ENCODE results near the gene GRM7.

GRM7 gene

GRCh38 chr3:7328339-7328738, 467.4 kb downstream of the GRM7 start:
- ATAC-seq, result no peak
- H3K36me3 Mint-ChIP-seq, result no peaks in the 10 kb centered on the region
- no peak overlapping the region for H3K4me3 Mint-ChIP-seq
- no peaks in the 10 kb centered on the region for H3K4me1 Mint-ChIP-seq
- no peak overlapping the region for H3K27ac Mint-ChIP-seq
- no peaks in the 10 kb centered on the region for H3K27me3 Mint-ChIP-seq
- H3K9me3 Mint-ChIP-seq, result peaks cover 7% of the 10 kb centered on the region

GRCh38 chr3:7332696-7333095, 471.8 kb downstream of the GRM7 start:
- H3K4me3 Mint-ChIP-seq, result no peak overlapping the region
- H3K9me3 Mint-ChIP-seq, result peaks cover 20% of the 10 kb centered on the region
- H3K4me1 Mint-ChIP-seq, result no peaks in the 10 kb centered on the region

GRCh38 chr3:7333125-7333524, 472.2 kb downstream of the GRM7 start:
- H3K27ac Mint-ChIP-seq, result no peak overlapping the region
- no peaks in the 10 kb centered on the region for H3K36me3 Mint-ChIP-seq
- no peaks in the 10 kb centered on the region for H3K27me3 Mint-ChIP-seq
- H3K4me3 Mint-ChIP-seq, result no peak overlapping the region
- ATAC-seq, result no peak
- H3K9me3 Mint-ChIP-seq, result peaks cover 23% of the 10 kb centered on the region
- no peaks in the 10 kb centered on the region for H3K4me1 Mint-ChIP-seq

More at GRCh38 chr3:7332696-7333095, 471.8 kb downstream of the GRM7 start:
- Mint-ChIP-seq H3K27me3 (no peaks in the 10 kb centered on the region), H3K27ac (no peak overlapping the region), H3K36me3 (no peaks in the 10 kb centered on the region)
- no peak for ATAC-seq

GRCh38 chr3:7340795-7341194, 479.9 kb downstream of the GRM7 start:
- Mint-ChIP-seq H3K27me3 (no peaks in the 10 kb centered on the region), H3K9me3 (peaks cover 10% of the 10 kb centered on the region), H3K4me1 (no peaks in the 10 kb centered on the region), H3K4me3 (no peak overlapping the region), H3K36me3 (no peaks in the 10 kb centered on the region), H3K27ac (no peak overlapping the region)
- ATAC-seq, result no peak

- no peak for ATAC-seq
- Mint-ChIP-seq H3K27ac (no peak overlapping the region), H3K9me3 (peaks cover 3% of the 10 kb centered on the region)
Measured at GRCh38 chr3:7346364-7346763, 485.4 kb downstream of the GRM7 start.

GRCh38 chr3:7357101-7357500, 496.2 kb downstream of the GRM7 start:
- H3K4me1 Mint-ChIP-seq, result no peaks in the 10 kb centered on the region
- H3K27me3 Mint-ChIP-seq, result no peaks in the 10 kb centered on the region

More at GRCh38 chr3:7346364-7346763, 485.4 kb downstream of the GRM7 start:
- H3K4me1 Mint-ChIP-seq, result no peaks in the 10 kb centered on the region
- H3K36me3 Mint-ChIP-seq, result no peaks in the 10 kb centered on the region
- no peak overlapping the region for H3K4me3 Mint-ChIP-seq
- no peaks in the 10 kb centered on the region for H3K27me3 Mint-ChIP-seq

GRCh38 chr3:7367968-7368367, 507.1 kb downstream of the GRM7 start:
- Mint-ChIP-seq H3K27me3 (no peaks in the 10 kb centered on the region), H3K9me3 (no peaks in the 10 kb centered on the region), H3K4me3 (no peak overlapping the region), H3K4me1 (no peaks in the 10 kb centered on the region), H3K27ac (no peak overlapping the region), H3K36me3 (no peaks in the 10 kb centered on the region)
- ATAC-seq, result no peak

More at GRCh38 chr3:7357101-7357500, 496.2 kb downstream of the GRM7 start:
- H3K36me3 Mint-ChIP-seq, result no peaks in the 10 kb centered on the region
- H3K9me3 Mint-ChIP-seq, result no peaks in the 10 kb centered on the region
- no peak for ATAC-seq
- H3K4me3 Mint-ChIP-seq, result no peak overlapping the region
- no peak overlapping the region for H3K27ac Mint-ChIP-seq

GRCh38 chr3:7368597-7368996, 507.7 kb downstream of the GRM7 start:
- no peaks in the 10 kb centered on the region for H3K9me3 Mint-ChIP-seq
- H3K36me3 Mint-ChIP-seq, result no peaks in the 10 kb centered on the region
- H3K4me1 Mint-ChIP-seq, result no peaks in the 10 kb centered on the region
- ATAC-seq, result no peak
- no peaks in the 10 kb centered on the region for H3K27me3 Mint-ChIP-seq
- no peak overlapping the region for H3K27ac Mint-ChIP-seq
- H3K4me3 Mint-ChIP-seq, result no peak overlapping the region

GRCh38 chr3:7371693-7372572, 511.0 kb downstream of the GRM7 start:
- Mint-ChIP-seq H3K36me3 (no peaks in the 10 kb centered on the region), H3K4me3 (no peak overlapping the region)

GRCh38 chr3:7377103-7377502, 516.2 kb downstream of the GRM7 start:
- H3K4me1 Mint-ChIP-seq, result no peaks in the 10 kb centered on the region
- no peak for ATAC-seq
- peaks cover 4% of the 10 kb centered on the region for H3K9me3 Mint-ChIP-seq
- no peak overlapping the region for H3K4me3 Mint-ChIP-seq
- no peaks in the 10 kb centered on the region for H3K36me3 Mint-ChIP-seq
- no peaks in the 10 kb centered on the region for H3K27me3 Mint-ChIP-seq
- H3K27ac Mint-ChIP-seq, result no peak overlapping the region

More at GRCh38 chr3:7371693-7372572, 511.0 kb downstream of the GRM7 start:
- H3K4me1 Mint-ChIP-seq, result no peaks in the 10 kb centered on the region
- peaks cover 4% of the 10 kb centered on the region for H3K9me3 Mint-ChIP-seq
- no peak overlapping the region for H3K27ac Mint-ChIP-seq
- H3K27me3 Mint-ChIP-seq, result no peaks in the 10 kb centered on the region
- no peak for ATAC-seq

- H3K27me3 Mint-ChIP-seq, result no peaks in the 10 kb centered on the region
- H3K4me3 Mint-ChIP-seq, result no peak overlapping the region
- no peak overlapping the region for H3K27ac Mint-ChIP-seq
- no peaks in the 10 kb centered on the region for H3K36me3 Mint-ChIP-seq
- H3K4me1 Mint-ChIP-seq, result no peaks in the 10 kb centered on the region
- H3K9me3 Mint-ChIP-seq, result peaks cover 2% of the 10 kb centered on the region
- no peak for ATAC-seq
Measured at GRCh38 chr3:7381741-7382140, 520.8 kb downstream of the GRM7 start.

- Mint-ChIP-seq H3K4me1 (no peaks in the 10 kb centered on the region), H3K9me3 (peaks cover 2% of the 10 kb centered on the region), H3K36me3 (no peaks in the 10 kb centered on the region), H3K4me3 (no peak overlapping the region), H3K27ac (no peak overlapping the region), H3K27me3 (no peaks in the 10 kb centered on the region)
- no peak for ATAC-seq
Measured at GRCh38 chr3:7382293-7383010, 521.5 kb downstream of the GRM7 start.

GRCh38 chr3:7385635-7386034, 524.7 kb downstream of the GRM7 start:
- Mint-ChIP-seq H3K9me3 (peaks cover 2% of the 10 kb centered on the region), H3K4me3 (no peak overlapping the region), H3K27ac (no peak overlapping the region), H3K27me3 (no peaks in the 10 kb centered on the region), H3K4me1 (no peaks in the 10 kb centered on the region), H3K36me3 (no peaks in the 10 kb centered on the region)
- ATAC-seq, result no peak

GRCh38 chr3:7388026-7388425, 527.1 kb downstream of the GRM7 start:
- Mint-ChIP-seq H3K27me3 (no peaks in the 10 kb centered on the region), H3K9me3 (peaks cover 2% of the 10 kb centered on the region), H3K36me3 (no peaks in the 10 kb centered on the region), H3K27ac (no peak overlapping the region), H3K4me3 (no peak overlapping the region), H3K4me1 (no peaks in the 10 kb centered on the region)
- ATAC-seq, result no peak

- Mint-ChIP-seq H3K27ac (no peak overlapping the region), H3K4me1 (no peaks in the 10 kb centered on the region), H3K27me3 (no peaks in the 10 kb centered on the region), H3K9me3 (peaks cover 2% of the 10 kb centered on the region), H3K36me3 (no peaks in the 10 kb centered on the region), H3K4me3 (no peak overlapping the region)
- no peak for ATAC-seq
Measured at GRCh38 chr3:7392206-7392605, 531.3 kb downstream of the GRM7 start.
